ENCODE measurements around the gene SEC22C.

The SEC22C gene

GRCh38 chr3:42533161-42533897 is 48.4 kb downstream of the SEC22C start:
- DNase-seq, result peak; percentile 83

- DNase-seq, result no peak
Measured at GRCh38 chr3:42532229-42532628, 49.5 kb downstream of the SEC22C start.

- no peak for DNase-seq
Measured at GRCh38 chr3:42531470-42531869, 50.3 kb downstream of the SEC22C start.

GRCh38 chr3:42530073-42530472 is 51.7 kb downstream of the SEC22C start:
- no peak for DNase-seq

GRCh38 chr3:42529468-42529867 is 52.3 kb downstream of the SEC22C start:
- DNase-seq, result no peak

- DNase-seq, result no peak
Measured at GRCh38 chr3:42527368-42527917, 54.3 kb downstream of the SEC22C start.

GRCh38 chr3:42526616-42527367 is 55.0 kb downstream of the SEC22C start:
- peak; percentile 11 for DNase-seq

GRCh38 chr3:42525736-42526345 is 55.9 kb downstream of the SEC22C start:
- DNase-seq, result no peak

- no peak for DNase-seq
Measured at GRCh38 chr3:42525212-42525611, 56.6 kb downstream of the SEC22C start.

GRCh38 chr3:42524751-42525150 is 57.0 kb downstream of the SEC22C start:
- no peak for DNase-seq

GRCh38 chr3:42520906-42521305 is 60.9 kb downstream of the SEC22C start:
- no peak for DNase-seq

- no peak for DNase-seq
Measured at GRCh38 chr3:42520336-42520735, 61.4 kb downstream of the SEC22C start.

GRCh38 chr3:42519568-42519962 is 62.2 kb downstream of the SEC22C start:
- no peak for DNase-seq

- peak; percentile 46 for DNase-seq
Measured at GRCh38 chr3:42518800-42519567, 62.8 kb downstream of the SEC22C start.

GRCh38 chr3:42517117-42517516 is 64.7 kb downstream of the SEC22C start:
- no peak for DNase-seq

- no peak for DNase-seq
Measured at GRCh38 chr3:42516443-42516842, 65.3 kb downstream of the SEC22C start.

- DNase-seq, result no peak
Measured at GRCh38 chr3:42515976-42516375, 65.8 kb downstream of the SEC22C start.

GRCh38 chr3:42515391-42515916 is 66.3 kb downstream of the SEC22C start:
- no peak for DNase-seq

- DNase-seq, result no peak
Measured at GRCh38 chr3:42514876-42515275, 66.9 kb downstream of the SEC22C start.

- DNase-seq, result no peak
Measured at GRCh38 chr3:42513521-42513920, 68.2 kb downstream of the SEC22C start.

- DNase-seq, result no peak
Measured at GRCh38 chr3:42513121-42513520, 68.6 kb downstream of the SEC22C start.

- no peak for DNase-seq
Measured at GRCh38 chr3:42511736-42512135, 70.0 kb downstream of the SEC22C start.

- peak; percentile 45 for DNase-seq
Measured at GRCh38 chr3:42511201-42511600, 70.6 kb downstream of the SEC22C start.

Measured in NCI-H82 (cell line).